GM19397 (cell line): ENCODE results near the gene INSYN1.
"Not testable (repeated sequence)": the region's sequence is repeated elsewhere in the genome, so short reads cannot be mapped to it uniquely, and the experiment has no call there.

Experiments
- ATAC-seq: cut with Tn5 transposase; IDR thresholded peaks from one replicate; pipeline ENCODE4 v1.9.1; 2021; ENCODE audit warnings: mild to moderate bottlenecking, moderate library complexity; ENCODE audit not compliant: unreplicated experiment

Gene INSYN1

GRCh38 chr15:73717206-73717605 is 35.9 kb downstream of the INSYN1 start:
- no peak for ATAC-seq

GRCh38 chr15:73716417-73716816 is 36.7 kb downstream of the INSYN1 start:
- no peak for ATAC-seq

GRCh38 chr15:73715417-73715816 is 37.7 kb downstream of the INSYN1 start:
- ATAC-seq, result no peak

- no peak for ATAC-seq
These were observed 38.4 kb downstream of the INSYN1 start for GRCh38 chr15:73714695-73715301.

GRCh38 chr15:73712107-73712506 is 41.0 kb downstream of the INSYN1 start:
- no peak for ATAC-seq

- no peak for ATAC-seq
These were observed 41.6 kb downstream of the INSYN1 start for GRCh38 chr15:73711526-73711925.

GRCh38 chr15:73710321-73710720 is 42.8 kb downstream of the INSYN1 start:
- no peak for ATAC-seq

- ATAC-seq, result no peak
These were observed 43.5 kb downstream of the INSYN1 start for GRCh38 chr15:73709686-73710085.

GRCh38 chr15:73709241-73709640 is 43.9 kb downstream of the INSYN1 start:
- ATAC-seq, result no peak

GRCh38 chr15:73708691-73709090 is 44.5 kb downstream of the INSYN1 start:
- ATAC-seq, result no peak

- no peak for ATAC-seq
These were observed 48.1 kb downstream of the INSYN1 start for GRCh38 chr15:73704869-73705645.

GRCh38 chr15:73704142-73704868 is 48.8 kb downstream of the INSYN1 start:
- not testable (repeated sequence) for ATAC-seq

- not testable (repeated sequence) for ATAC-seq
These were observed 49.5 kb downstream of the INSYN1 start for GRCh38 chr15:73703601-73704000.

GRCh38 chr15:73702311-73703239 is 50.6 kb downstream of the INSYN1 start:
- ATAC-seq, result not testable (repeated sequence)

- ATAC-seq, result no peak
These were observed 52.9 kb downstream of the INSYN1 start for GRCh38 chr15:73700041-73700842.

GRCh38 chr15:73699249-73700040 is 53.7 kb downstream of the INSYN1 start:
- no peak for ATAC-seq

- peak; percentile 70 for ATAC-seq
These were observed 56.1 kb downstream of the INSYN1 start for GRCh38 chr15:73697033-73697467.

GRCh38 chr15:73696641-73697001 is 56.5 kb downstream of the INSYN1 start:
- no peak for ATAC-seq
